ENCODE measurements around the gene SNX33.

SNX33 gene

DNA sequence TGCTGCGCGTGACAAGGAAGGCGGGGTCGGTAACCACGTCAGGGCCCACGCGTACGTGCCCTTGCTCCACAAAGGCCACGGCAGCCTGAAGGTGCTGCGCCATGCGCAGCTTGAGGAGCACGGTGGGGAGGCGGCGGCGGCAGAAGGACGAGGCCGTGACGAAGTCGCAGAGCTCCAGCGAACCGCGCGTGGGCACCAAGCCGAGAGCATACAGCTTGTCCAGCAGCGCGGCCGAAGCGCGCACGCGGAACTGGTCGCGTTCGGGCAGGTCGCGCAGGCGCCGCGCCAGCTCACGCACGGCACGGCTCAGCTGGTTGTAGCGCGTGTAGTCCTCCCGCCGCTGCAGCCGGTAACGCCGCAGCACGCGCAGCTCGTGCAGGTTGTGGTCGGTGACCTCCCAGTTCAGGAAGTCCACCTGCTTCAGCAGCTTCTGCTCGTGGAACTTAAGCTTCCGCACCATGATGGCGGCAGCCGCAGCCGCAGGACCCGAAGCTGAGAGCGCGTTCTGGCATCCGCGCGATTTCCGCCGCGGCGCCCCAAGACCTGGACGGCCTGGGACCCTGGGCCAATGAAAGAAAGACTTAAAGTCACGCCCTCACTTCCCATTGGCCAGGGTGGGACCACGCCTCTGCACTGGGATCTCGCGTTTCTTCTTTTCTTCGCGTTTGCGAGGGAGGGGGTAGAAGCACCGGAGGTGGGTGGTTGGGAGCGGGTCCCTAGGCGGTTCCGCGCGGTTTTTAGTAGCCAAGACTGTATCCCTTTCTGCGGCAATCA lies 7.8 kb upstream of the SNX33 start, which contains the start of gene IMP3:
TSS of gene IMP3 (minus strand) at position 516 of the 774 bp plus-strand sequence. CDS start at position 460, 56 bp downstream.
- peak; percentile 90 for DNase-seq (ENCODE audit: low read depth, low spot score)
- peak within 1 kb of the TSS; percentile 91 for H3K4me3 ChIP-seq
- H3K9me3 ChIP-seq (ENCODE audit: low read depth, low read length) = no peaks in the 10 kb centered on the region
- TF ChIP-seq FOXP2 (optimal IDR thresholded peaks at IDR 0.05; ENCODE audit: control extremely low read depth, extremely low read length, insufficient read depth) (no peak), POLR2AphosphoS5 (IDR thresholded peaks at IDR 0.05; ENCODE audit: borderline replicate concordance, low read depth, low read length) (peak; percentile 98)
- H3K9ac ChIP-seq (ENCODE audit: insufficient read length) = peak within 1 kb of the TSS; percentile 89
- peak within 1 kb of the TSS; percentile 81 for H3K27ac ChIP-seq
- H3K36me3 ChIP-seq (ENCODE audit: insufficient read depth, low read length) = peaks cover 4% of the 10 kb centered on the region; the same call in 1 of the 2 replicates

- Histone ChIP-seq H3K9ac (ENCODE audit: insufficient read length) (peak overlapping the region; percentile 84), H3K4me3 (peak overlapping the region; percentile 91), H3K36me3 (ENCODE audit: insufficient read depth, low read length) (peaks cover 4% of the 10 kb centered on the region; the same call in 1 of the 2 replicates), H3K27ac (peak overlapping the region; percentile 81), H3K9me3 (ENCODE audit: low read depth, low read length) (no peaks in the 10 kb centered on the region)
- TF ChIP-seq FOXP2 (optimal IDR thresholded peaks at IDR 0.05; ENCODE audit: control extremely low read depth, extremely low read length, insufficient read depth) (peak; percentile 17), EZH2 (IDR thresholded peaks at IDR 0.05) (no peak)
- DNase-seq (ENCODE audit: low read depth, low spot score) = peak; percentile 65
These were observed 7.1 kb upstream of the SNX33 start for GRCh38 chr15:75640483-75641178.

- TF ChIP-seq FOXP2 (optimal IDR thresholded peaks at IDR 0.05; ENCODE audit: control extremely low read depth, extremely low read length, insufficient read depth) = no peak
- TF ChIP-seq EZH2 (IDR thresholded peaks at IDR 0.05) = no peak
- TF ChIP-seq POLR2AphosphoS5 (IDR thresholded peaks at IDR 0.05; ENCODE audit: borderline replicate concordance, low read depth, low read length) = no peak
- H3K9me3 ChIP-seq (ENCODE audit: low read depth, low read length) = no peaks in the 10 kb centered on the region
- peak overlapping the region; percentile 81; the same call in 1 of the 2 replicates for H3K27ac ChIP-seq
- peak overlapping the region; percentile 84 for H3K9ac ChIP-seq (ENCODE audit: insufficient read length)
- H3K36me3 ChIP-seq (ENCODE audit: insufficient read depth, low read length) = peaks cover 4% of the 10 kb centered on the region; the same call in 1 of the 2 replicates
- no peak for DNase-seq (ENCODE audit: low read depth, low spot score)
- H3K4me3 ChIP-seq = peak overlapping the region; percentile 91
These were observed 6.6 kb upstream of the SNX33 start for GRCh38 chr15:75641179-75641503.

DNA sequence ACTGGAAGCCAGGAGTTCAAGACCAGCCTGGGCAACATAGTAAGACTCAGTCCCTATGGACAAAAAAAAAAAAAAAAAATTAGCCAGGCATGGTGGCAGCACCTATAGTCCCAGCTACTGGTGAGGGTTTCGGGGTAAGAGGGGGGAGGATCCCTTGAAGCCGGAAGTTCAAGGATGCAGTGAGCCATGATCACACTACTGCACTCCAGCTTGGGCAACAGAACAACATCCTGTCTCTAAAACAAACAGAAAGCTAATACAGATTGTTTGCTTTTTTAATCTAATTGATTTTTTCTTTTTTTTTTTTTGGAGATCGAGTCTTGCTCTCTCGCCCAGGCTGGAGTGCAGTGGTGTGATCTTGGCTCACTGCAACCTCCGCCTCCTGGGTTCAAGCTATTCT lies 6.1 kb upstream of the SNX33 start:
- peaks cover 4% of the 10 kb centered on the region; the same call in 1 of the 2 replicates for H3K36me3 ChIP-seq (ENCODE audit: insufficient read depth, low read length)
- TF ChIP-seq EZH2 (IDR thresholded peaks at IDR 0.05) (no peak), POLR2AphosphoS5 (IDR thresholded peaks at IDR 0.05; ENCODE audit: borderline replicate concordance, low read depth, low read length) (no peak), FOXP2 (optimal IDR thresholded peaks at IDR 0.05; ENCODE audit: control extremely low read depth, extremely low read length, insufficient read depth) (no peak)
- H3K9me3 ChIP-seq (ENCODE audit: low read depth, low read length) = no peaks in the 10 kb centered on the region
- no peak overlapping the region for H3K4me3 ChIP-seq
- no peak for DNase-seq (ENCODE audit: low read depth, low spot score)
- H3K9ac ChIP-seq (ENCODE audit: insufficient read length) = no peak overlapping the region
- H3K27ac ChIP-seq = no peak overlapping the region

GRCh38 chr15:75644376-75644775 lies 3.3 kb upstream of the SNX33 start:
- Histone ChIP-seq H3K27ac (no peak overlapping the region), H3K9ac (ENCODE audit: insufficient read length) (no peak overlapping the region), H3K4me3 (no peak overlapping the region), H3K9me3 (ENCODE audit: low read depth, low read length) (no peaks in the 10 kb centered on the region), H3K36me3 (ENCODE audit: insufficient read depth, low read length) (no peaks in the 10 kb centered on the region)
- no peak for DNase-seq (ENCODE audit: low read depth, low spot score)
- TF ChIP-seq FOXP2 (optimal IDR thresholded peaks at IDR 0.05; ENCODE audit: control extremely low read depth, extremely low read length, insufficient read depth) = no peak
- TF ChIP-seq EZH2 (IDR thresholded peaks at IDR 0.05) = no peak
- no peak for TF ChIP-seq POLR2AphosphoS5 (IDR thresholded peaks at IDR 0.05; ENCODE audit: borderline replicate concordance, low read depth, low read length)

GRCh38 chr15:75646112-75646943 lies 1.4 kb upstream of the SNX33 start:
- Histone ChIP-seq H3K4me3 (peak overlapping the region; percentile 91), H3K9me3 (ENCODE audit: low read depth, low read length) (no peaks in the 10 kb centered on the region), H3K27ac (no peak overlapping the region), H3K9ac (ENCODE audit: insufficient read length) (no peak overlapping the region), H3K36me3 (ENCODE audit: insufficient read depth, low read length) (no peaks in the 10 kb centered on the region)
- TF ChIP-seq FOXP2 (optimal IDR thresholded peaks at IDR 0.05; ENCODE audit: control extremely low read depth, extremely low read length, insufficient read depth) = no peak
- TF ChIP-seq POLR2AphosphoS5 (IDR thresholded peaks at IDR 0.05; ENCODE audit: borderline replicate concordance, low read depth, low read length) = no peak
- no peak for TF ChIP-seq EZH2 (IDR thresholded peaks at IDR 0.05)
- no peak for DNase-seq (ENCODE audit: low read depth, low spot score)

DNA sequence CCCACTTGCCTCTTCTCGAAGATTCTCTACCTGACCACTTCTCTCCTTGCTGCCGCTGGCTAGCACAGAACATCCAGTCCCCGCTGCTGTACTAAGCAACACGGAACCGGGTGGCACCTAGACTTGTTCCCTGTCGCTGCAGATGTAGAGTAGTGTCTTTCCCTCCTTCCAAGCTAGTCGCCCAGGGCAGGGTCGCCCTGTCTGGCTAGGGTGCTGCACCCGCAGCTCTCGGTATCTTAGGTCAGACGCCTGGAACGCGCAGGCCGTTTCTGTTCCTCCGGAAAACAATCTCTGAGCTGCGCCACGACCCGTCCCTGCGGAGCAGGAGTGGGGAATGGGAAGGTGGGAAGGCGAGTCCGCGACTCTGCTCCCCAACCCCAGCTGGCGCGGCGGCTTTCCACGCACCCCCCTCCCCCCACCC lies 758 bp upstream of the SNX33 start:
- no peak for DNase-seq (ENCODE audit: low read depth, low spot score)
- TF ChIP-seq POLR2AphosphoS5 (IDR thresholded peaks at IDR 0.05; ENCODE audit: borderline replicate concordance, low read depth, low read length) (no peak), FOXP2 (optimal IDR thresholded peaks at IDR 0.05; ENCODE audit: control extremely low read depth, extremely low read length, insufficient read depth) (no peak), EZH2 (IDR thresholded peaks at IDR 0.05) (no peak)
- Histone ChIP-seq H3K9ac (ENCODE audit: insufficient read length) (peak overlapping the region; percentile 75), H3K9me3 (ENCODE audit: low read depth, low read length) (no peaks in the 10 kb centered on the region), H3K36me3 (ENCODE audit: insufficient read depth, low read length) (no peaks in the 10 kb centered on the region), H3K27ac (no peak overlapping the region), H3K4me3 (peak overlapping the region; percentile 91)

Data from SK-N-MC (cell line).